Neural progenitor cell (in vitro differentiated cells): ENCODE results near the gene CLEC2A. TPM values are rescaled to one million over a fixed set of nuclear protein-coding genes. Genes with fewer than 3 reads are reported as not detected.
"Not testable (repeated sequence)": the region's sequence is repeated elsewhere in the genome, so short reads cannot be mapped to it uniquely, and the experiment has no call there.

Experiments used
- DNase-seq: peaks from one replicate; pipeline ENCODE4 v3.0.0-alpha.2; 2016; ENCODE audit warnings: low spot score
- H2AFZ ChIP-seq: fragments of 200-600 bp; sonication (generic); replicated peaks from 2 replicates; pipeline ENCODE4 v1.6.1; 2016; ENCODE audit warnings: antibody characterized with exemption
- H3F3A ChIP-seq: fragments of 200-600 bp; sonication (generic); 2 replicates; pipeline ENCODE4 v1.6.1; 2016; ENCODE audit warnings: antibody characterized with exemption, low read depth
- H3K27ac ChIP-seq: fragments of 200-600 bp; sonication (generic); 2 replicates; pipeline ENCODE4 v1.5.1; 2016; ENCODE audit warnings: mild to moderate bottlenecking
- H3K27me3 ChIP-seq: fragments of 200-600 bp; sonication (generic); 2 replicates; pipeline ENCODE4 v1.6.1; 2016; ENCODE audit warnings: mild to moderate bottlenecking, moderate library complexity
- H3K36me3 ChIP-seq: fragments of 200-600 bp; sonication (generic); 2 replicates; pipeline ENCODE4 v1.5.1; 2016
- H3K4me1 ChIP-seq: fragments of 200-600 bp; sonication (generic); 2 replicates; pipeline ENCODE4 v1.6.1; 2016; ENCODE audit warnings: mixed run types
- H3K4me2 ChIP-seq: fragments of 200-600 bp; sonication (generic); 2 replicates; pipeline ENCODE4 v1.6.1; 2016
- H3K4me3 ChIP-seq: fragments of 200-600 bp; sonication (generic); 2 replicates; pipeline ENCODE4 v1.5.1; 2016
- H3K79me2 ChIP-seq: fragments of 200-600 bp; sonication (generic); 2 replicates; pipeline ENCODE4 v1.6.1; 2016; ENCODE audit warnings: low read depth
- H3K9ac ChIP-seq: fragments of 200-600 bp; sonication (generic); 2 replicates; pipeline ENCODE4 v1.6.1; 2016
- H3K9me3 ChIP-seq: fragments of 200-600 bp; sonication (generic); 2 replicates; pipeline ENCODE4 v1.5.1; 2016; ENCODE audit warnings: low read depth
- H4K20me1 ChIP-seq: fragments of 200-600 bp; sonication (generic); 2 replicates; pipeline ENCODE4 v1.6.1; 2016; ENCODE audit warnings: low read depth
- H3K27ac Mint-ChIP-seq: 3 replicates; pipeline ENCODE4 v1.8.0; 2021; ENCODE audit warnings: mixed read lengths
- H3K27me3 Mint-ChIP-seq: 2 replicates; pipeline ENCODE4 v1.8.0; 2022; ENCODE audit warnings: low read depth, mild to moderate bottlenecking, inconsistent platforms, moderate library complexity, mixed read lengths; ENCODE audit not compliant: insufficient read depth
- H3K36me3 Mint-ChIP-seq: 3 replicates; pipeline ENCODE4 v1.8.0; 2021; ENCODE audit warnings: mixed read lengths
- H3K4me1 Mint-ChIP-seq: 3 replicates; pipeline ENCODE4 v1.8.0; 2021; ENCODE audit warnings: mixed read lengths
- H3K4me3 Mint-ChIP-seq: 3 replicates; pipeline ENCODE4 v1.8.0; 2021; ENCODE audit warnings: mild to moderate bottlenecking, moderate library complexity, mixed read lengths
- H3K9me3 Mint-ChIP-seq: 3 replicates; pipeline ENCODE4 v1.8.0; 2020; ENCODE audit warnings: mixed read lengths
- CTCF ChIP-seq: fragments of 200-600 bp; sonication (generic); IDR thresholded peaks from 2 replicates; pipeline ENCODE4 v1.5.1; 2017; ENCODE audit warnings: antibody characterized with exemption, mild to moderate bottlenecking
- EZH2 ChIP-seq: fragments of 200-600 bp; sonication (generic); IDR thresholded peaks from 2 replicates; pipeline ENCODE4 v1.6.1; 2017; ENCODE audit warnings: antibody characterized with exemption, mild to moderate bottlenecking, moderate library complexity
- EZH2phosphoT487 ChIP-seq: fragments of 200-600 bp; sonication (generic); IDR thresholded peaks from 2 replicates; pipeline ENCODE4 v1.6.1; 2017; ENCODE audit warnings: antibody characterized with exemption
- total RNA-seq: library from RNA; depleted of rRNA; stranded (reverse); fragments of >200 nt; gene quantifications from 2 replicates; pipeline ENCODE4 v1.2.3, GENCODE V29; 2015; ENCODE audit warnings: low replicate concordance

Gene CLEC2A, protein sequence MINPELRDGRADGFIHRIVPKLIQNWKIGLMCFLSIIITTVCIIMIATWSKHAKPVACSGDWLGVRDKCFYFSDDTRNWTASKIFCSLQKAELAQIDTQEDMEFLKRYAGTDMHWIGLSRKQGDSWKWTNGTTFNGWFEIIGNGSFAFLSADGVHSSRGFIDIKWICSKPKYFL
- total RNA-seq, result not detected in 2 replicates

DNA sequence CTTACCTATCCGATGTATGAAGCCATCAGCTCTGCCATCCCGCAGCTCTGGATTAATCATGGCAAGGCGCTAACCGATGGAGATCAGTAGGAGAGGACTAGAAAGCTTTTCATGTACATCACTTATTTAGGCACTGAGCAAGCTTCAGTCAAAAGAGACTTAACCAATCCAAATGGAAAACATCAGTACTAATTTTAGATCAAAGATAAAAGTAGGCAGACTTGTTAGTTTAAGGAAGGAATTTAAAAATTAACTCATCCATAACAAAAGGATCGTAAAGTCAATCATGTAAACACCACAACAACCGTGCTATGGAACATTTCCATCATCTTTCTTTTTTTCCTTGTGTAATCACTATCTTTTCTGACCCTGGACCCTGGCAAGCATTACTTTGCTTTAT, at the start of gene CLEC2A:
CLEC2A (minus strand) TSS at position 101 of the 400 bp plus-strand sequence; CDS start at position 60, 41 bp downstream.
- no peaks in the 10 kb centered on the region for H3K9me3 Mint-ChIP-seq
- no peaks in the 10 kb centered on the region for H3K9me3 ChIP-seq

GRCh38 chr12:9980126-9980525, 48.0 kb upstream of the CLEC2A start:
- Mint-ChIP-seq H3K4me3 (no peak overlapping the region), H3K27me3 (no peaks in the 10 kb centered on the region), H3K27ac (no peak overlapping the region), H3K4me1 (no peaks in the 10 kb centered on the region), H3K36me3 (no peaks in the 10 kb centered on the region), H3K9me3 (peaks cover 8% of the 10 kb centered on the region)
- Histone ChIP-seq H2AFZ (no peak overlapping the region), H3K4me1 (no peaks in the 10 kb centered on the region), H3K4me2 (no peak overlapping the region), H3K4me3 (no peak overlapping the region), H3K36me3 (no peaks in the 10 kb centered on the region), H3K9ac (no peak overlapping the region), H3F3A (no peaks in the 10 kb centered on the region), H3K27ac (no peak overlapping the region), H3K79me2 (no peaks in the 10 kb centered on the region), H3K27me3 (no peaks in the 10 kb centered on the region), H3K9me3 (no peaks in the 10 kb centered on the region), H4K20me1 (no peaks in the 10 kb centered on the region)
- TF ChIP-seq CTCF (no peak), EZH2 (no peak), EZH2phosphoT487 (no peak)
- no peak for DNase-seq

More for the DNA sequence above, at the start of gene CLEC2A:
- TF ChIP-seq CTCF, result no peak
- no peak for TF ChIP-seq EZH2
- TF ChIP-seq EZH2phosphoT487, result no peak
- peak within 1 kb of the TSS; percentile 0 for H2AFZ ChIP-seq
- H3K27me3 ChIP-seq, result no peaks in the 10 kb centered on the region
- H3K27me3 Mint-ChIP-seq, result no peaks in the 10 kb centered on the region
- no peaks in the 10 kb centered on the region for H3K36me3 Mint-ChIP-seq
- no peak within 1 kb of the TSS for H3K4me3 Mint-ChIP-seq
- H4K20me1 ChIP-seq, result no peaks in the 10 kb centered on the region
- DNase-seq, result no peak
- no peak within 1 kb of the TSS for H3K9ac ChIP-seq
- H3F3A ChIP-seq, result no peaks in the 10 kb centered on the region
- H3K4me1 ChIP-seq, result no peaks in the 10 kb centered on the region
- no peaks in the 10 kb centered on the region for H3K79me2 ChIP-seq
- H3K4me3 ChIP-seq, result no peak within 1 kb of the TSS
- H3K4me2 ChIP-seq, result no peak within 1 kb of the TSS
- no peak within 1 kb of the TSS for H3K27ac ChIP-seq
- no peaks in the 10 kb centered on the region for H3K36me3 ChIP-seq
- H3K4me1 Mint-ChIP-seq, result no peaks in the 10 kb centered on the region
- no peak within 1 kb of the TSS for H3K27ac Mint-ChIP-seq

- no peak overlapping the region for H3K4me2 ChIP-seq
- no peak for DNase-seq
- no peak overlapping the region for H3K27ac ChIP-seq
- H3F3A ChIP-seq, result no peaks in the 10 kb centered on the region
- H2AFZ ChIP-seq, result no peak overlapping the region
- H3K9ac ChIP-seq, result no peak overlapping the region
- H3K27me3 ChIP-seq, result no peaks in the 10 kb centered on the region
- H4K20me1 ChIP-seq, result no peaks in the 10 kb centered on the region
- no peaks in the 10 kb centered on the region for H3K4me1 ChIP-seq
- no peaks in the 10 kb centered on the region for H3K79me2 ChIP-seq
- no peaks in the 10 kb centered on the region for H3K27me3 Mint-ChIP-seq
- no peak overlapping the region for H3K4me3 ChIP-seq
- no peaks in the 10 kb centered on the region for H3K9me3 ChIP-seq
- H3K36me3 Mint-ChIP-seq, result no peaks in the 10 kb centered on the region
- no peaks in the 10 kb centered on the region for H3K4me1 Mint-ChIP-seq
- H3K36me3 ChIP-seq, result no peaks in the 10 kb centered on the region
- peaks cover 11% of the 10 kb centered on the region for H3K9me3 Mint-ChIP-seq
- H3K27ac Mint-ChIP-seq, result no peak overlapping the region
- H3K4me3 Mint-ChIP-seq, result no peak overlapping the region
- TF ChIP-seq CTCF, result no peak
Measured at GRCh38 chr12:9977916-9978315, 45.7 kb upstream of the CLEC2A start.

DNA sequence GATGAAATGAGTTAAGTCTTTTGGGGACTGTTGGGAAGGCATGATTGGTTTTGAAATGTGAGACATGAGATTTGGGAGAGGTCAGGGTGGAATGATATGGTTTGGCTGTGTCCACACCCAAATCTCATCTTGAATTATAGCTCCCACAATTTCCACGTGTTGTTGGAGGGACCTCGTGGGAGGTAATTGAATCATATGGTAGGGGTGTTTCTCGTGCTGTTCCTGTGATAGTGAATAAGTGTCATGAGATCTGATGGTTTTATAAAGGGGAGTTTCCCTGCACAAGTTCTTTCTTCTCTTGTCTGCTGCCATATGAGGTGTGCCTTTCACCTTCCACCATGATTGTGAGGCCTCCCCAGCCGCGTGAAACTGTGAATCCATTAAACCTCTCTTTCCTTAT, 44.5 kb upstream of the CLEC2A start:
- not testable (repeated sequence) for H3K9me3 ChIP-seq, H3K4me1 Mint-ChIP-seq, H3K4me3 Mint-ChIP-seq, H3F3A ChIP-seq, H3K79me2 ChIP-seq, H3K4me1 ChIP-seq, H4K20me1 ChIP-seq, H3K36me3 Mint-ChIP-seq, H3K27me3 Mint-ChIP-seq, H3K27ac ChIP-seq, H3K4me3 ChIP-seq, H3K4me2 ChIP-seq, H2AFZ ChIP-seq, H3K27me3 ChIP-seq, H3K9ac ChIP-seq, DNase-seq, H3K36me3 ChIP-seq, H3K27ac Mint-ChIP-seq
- H3K9me3 Mint-ChIP-seq, result peaks cover 11% of the 10 kb centered on the region
